Measurements from ENCODE around the gene KDM4C.
"Not testable (repeated sequence)": the region's sequence is repeated elsewhere in the genome, so short reads cannot be mapped to it uniquely, and the experiment has no call there.

Gene KDM4C

GRCh38 chr9:6941501-6941900, 183.7 kb downstream of the KDM4C start:
- DNase-seq = no peak

DNA sequence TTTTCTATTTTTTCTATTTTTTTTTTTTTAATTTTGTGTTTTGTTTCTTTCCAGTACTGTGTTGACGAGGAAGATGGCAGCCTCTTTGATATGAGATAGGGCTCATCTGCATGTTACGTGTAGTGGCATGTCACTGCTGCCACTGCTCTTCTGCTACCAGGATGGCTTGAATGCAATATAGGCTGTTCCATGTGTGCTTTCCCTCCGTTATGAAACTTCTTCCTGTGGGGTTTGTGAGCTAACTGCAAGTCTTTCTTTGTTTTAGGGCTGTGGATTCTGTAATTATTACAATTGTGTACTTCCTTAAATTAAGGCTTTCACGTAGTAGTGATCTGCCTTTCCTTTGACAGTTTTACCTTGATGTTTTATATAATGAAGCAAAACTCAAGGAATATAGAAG, 184.6 kb downstream of the KDM4C start:
- no peak for DNase-seq

GRCh38 chr9:6943293-6943692, 185.5 kb downstream of the KDM4C start:
- DNase-seq = no peak

DNA sequence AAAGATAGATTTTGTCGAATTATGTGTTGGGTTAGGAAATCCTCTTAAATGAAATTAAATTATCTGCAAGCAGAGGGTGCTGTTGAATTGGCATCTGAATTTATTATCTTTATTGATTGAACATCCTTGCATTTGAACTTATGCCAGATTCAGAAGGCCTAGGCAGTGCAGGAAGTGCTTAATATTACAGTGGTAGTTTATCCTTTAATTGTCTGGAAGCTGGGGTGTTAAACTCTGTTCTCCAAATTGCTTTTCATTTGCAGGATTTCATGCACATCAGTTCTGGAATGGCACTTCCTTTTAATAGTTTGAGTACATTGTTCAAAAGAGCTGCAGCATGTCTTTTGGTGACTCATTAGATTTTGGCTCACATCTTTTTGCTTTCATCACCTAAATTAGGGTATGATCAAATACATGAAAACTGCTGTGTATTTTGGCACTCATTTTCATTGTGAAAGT, 186.3 kb downstream of the KDM4C start:
- no peak for DNase-seq

DNA sequence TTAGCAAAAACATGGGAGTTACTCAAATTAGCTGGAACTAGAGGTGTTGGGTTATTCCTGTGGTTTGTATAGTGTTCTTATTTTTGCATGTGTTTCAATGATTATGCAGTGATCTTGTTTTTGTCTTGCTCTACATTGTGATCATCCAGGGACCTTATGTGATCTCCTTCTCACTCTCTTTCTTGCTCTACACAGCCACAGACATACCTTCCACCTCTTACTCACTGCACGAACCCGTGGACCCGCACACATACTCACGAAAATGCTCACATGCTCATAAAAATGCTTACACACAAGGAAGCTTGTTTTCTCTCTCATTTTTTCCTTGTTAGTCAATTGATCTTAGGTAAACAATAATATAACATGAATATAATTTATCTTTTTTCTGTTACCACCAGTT, 187.1 kb downstream of the KDM4C start:
- no peak for DNase-seq

DNA sequence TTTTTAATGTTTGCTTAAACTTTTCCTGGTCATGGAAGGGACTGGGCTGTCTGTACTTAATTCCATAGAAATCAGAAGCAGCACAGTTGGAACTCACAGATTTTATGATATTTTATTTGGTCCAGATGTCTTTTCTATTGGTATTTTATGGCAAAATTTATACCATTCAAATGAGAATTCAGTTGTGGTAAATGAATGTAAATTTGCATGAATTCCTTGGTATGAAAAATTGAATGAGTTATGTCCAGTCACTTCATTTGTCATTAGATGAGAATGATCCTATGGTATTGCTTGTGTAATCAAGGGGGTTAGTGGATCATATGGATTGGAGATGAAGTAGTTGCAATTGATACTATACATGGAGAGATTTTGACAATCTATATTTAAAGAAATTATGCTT, 188.0 kb downstream of the KDM4C start:
- DNase-seq = no peak

- DNase-seq = no peak
These were observed 188.9 kb downstream of the KDM4C start for GRCh38 chr9:6946583-6947166.

- DNase-seq = not testable (repeated sequence)
These were observed 191.1 kb downstream of the KDM4C start for GRCh38 chr9:6948921-6949320.

DNA sequence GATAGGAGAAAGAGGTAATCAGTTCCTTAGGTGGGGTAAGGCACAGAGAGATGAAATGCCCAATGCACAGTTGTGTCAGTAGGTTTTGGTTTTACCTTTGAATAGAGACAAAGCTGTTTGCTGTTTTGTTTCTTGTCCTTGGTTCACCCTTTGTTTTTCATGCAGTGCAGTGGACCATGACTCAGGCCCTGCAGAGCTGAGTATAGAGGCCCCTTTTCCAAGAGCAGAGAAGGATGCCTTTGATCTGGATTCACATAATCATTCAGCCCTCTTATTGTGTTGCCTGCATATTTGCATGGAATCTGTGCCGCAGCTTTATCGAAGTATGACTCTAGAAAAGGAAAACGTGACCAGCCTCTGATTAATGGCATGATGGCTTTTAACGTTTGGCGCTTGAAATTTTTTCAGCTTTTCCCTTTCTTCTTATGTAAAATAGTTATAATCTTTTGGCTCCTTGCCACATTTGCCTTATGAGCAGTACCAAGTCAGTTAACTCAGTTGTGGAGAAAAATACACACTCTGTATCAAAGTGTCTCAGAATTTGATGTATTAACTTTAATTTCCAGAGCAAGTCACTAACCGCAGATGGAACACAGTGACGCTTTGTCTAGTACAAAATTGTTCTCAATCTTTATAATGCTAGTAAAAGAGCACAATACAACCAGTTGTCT, 197.6 kb downstream of the KDM4C start:
- DNase-seq = no peak

GRCh38 chr9:6956879-6957278, 199.1 kb downstream of the KDM4C start:
- DNase-seq = no peak

GRCh38 chr9:6959270-6960000, 201.7 kb downstream of the KDM4C start:
- DNase-seq = no peak

DNA sequence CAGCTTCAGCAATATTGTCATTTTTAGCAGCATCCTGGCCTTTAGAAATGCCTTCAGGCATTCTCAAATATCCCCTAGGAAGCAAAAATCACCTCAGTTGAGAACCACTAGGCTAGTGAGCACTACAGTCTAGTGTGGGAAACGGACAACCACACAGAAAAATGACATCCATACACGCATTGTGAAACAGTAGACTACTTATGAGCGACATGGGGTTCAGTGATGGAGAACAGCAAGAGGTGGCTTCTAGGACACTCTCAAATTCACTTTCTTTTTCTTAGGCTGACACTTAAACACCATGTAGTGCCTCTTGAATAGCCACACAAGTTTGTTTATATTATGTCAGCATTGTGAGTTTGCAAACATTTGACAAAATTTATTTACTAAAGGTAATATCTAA, 203.0 kb downstream of the KDM4C start:
- no peak for DNase-seq

GRCh38 chr9:6961845-6962522, 204.2 kb downstream of the KDM4C start:
- DNase-seq = no peak

DNA sequence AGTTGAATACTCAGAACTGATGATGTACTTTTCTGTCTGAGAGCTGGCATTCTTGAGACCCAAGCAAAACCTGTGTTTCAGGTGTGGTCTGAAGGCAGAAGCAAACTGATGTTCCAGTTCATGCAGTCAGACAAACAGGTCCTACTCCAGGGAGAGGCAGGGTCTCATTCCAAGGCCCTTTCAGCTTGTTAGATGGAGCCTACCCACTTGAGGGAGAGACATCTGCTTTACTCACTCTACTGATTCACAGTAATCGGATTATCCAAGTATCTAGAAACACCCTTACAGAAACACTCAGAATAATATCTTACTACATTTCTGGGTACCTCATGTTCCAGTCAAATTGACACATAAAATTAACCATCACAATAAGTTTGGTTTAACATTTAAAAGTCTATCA, 207.8 kb downstream of the KDM4C start:
- no peak for DNase-seq

DNA sequence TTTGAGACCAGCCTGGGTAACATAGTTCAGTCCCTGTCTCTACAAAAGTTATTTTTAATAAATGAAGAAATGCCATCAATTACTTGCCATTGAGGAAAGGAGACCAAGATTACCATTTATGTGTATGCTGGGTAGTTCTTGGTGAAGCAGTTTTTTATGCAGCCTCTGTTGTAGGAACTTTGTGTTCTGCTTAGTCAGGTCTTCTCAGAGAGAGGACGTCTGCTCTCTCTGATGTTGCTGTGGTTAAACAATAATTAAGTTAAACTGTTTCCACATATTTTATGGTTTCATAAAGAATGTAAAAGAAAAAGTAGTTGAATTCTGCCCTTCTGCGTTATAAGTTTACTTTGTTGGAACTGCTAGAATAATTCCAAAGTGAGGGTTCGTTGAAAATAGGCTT, 210.5 kb downstream of the KDM4C start:
- DNase-seq = no peak

- no peak for DNase-seq
These were observed 212.0 kb downstream of the KDM4C start for GRCh38 chr9:6969805-6970204.

DNA sequence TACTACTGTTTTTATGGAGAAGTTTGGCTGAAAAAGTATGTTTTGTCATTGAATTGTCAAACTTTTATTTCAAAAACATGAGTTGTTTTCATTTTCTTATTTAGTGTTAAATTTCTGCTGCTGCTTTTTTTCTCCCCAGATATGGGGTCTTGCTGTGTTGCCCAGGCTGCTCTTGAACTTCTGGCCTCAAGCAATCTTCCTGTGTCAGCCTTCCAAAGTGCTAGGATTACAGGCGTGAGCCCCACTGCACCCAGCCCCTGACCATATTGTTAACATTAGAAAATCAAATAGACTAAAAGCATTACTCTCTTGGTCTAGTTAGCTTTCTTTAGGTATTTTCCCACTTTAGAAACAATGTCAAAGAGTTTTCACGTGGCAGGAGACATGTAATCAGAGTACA, 215.3 kb downstream of the KDM4C start:
- DNase-seq = no peak

DNA sequence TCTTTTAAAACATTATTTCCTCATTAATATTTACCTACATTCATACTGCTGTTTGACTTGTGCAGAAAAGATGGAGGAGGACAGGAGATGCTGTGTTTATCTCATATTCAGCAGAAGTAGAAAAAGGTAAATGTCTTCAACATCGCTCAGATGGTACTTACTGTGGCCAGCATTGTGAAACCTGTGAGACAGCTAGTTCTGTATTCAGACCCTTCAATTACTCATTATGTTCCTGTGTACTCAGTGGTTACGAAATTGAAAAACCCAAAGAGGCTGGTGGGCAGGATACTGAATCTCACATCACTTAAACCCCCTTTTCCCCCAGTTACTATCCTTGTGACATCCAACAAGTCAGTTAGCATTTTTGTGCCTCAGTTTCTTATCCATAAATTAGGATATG, 216.0 kb downstream of the KDM4C start:
- no peak for DNase-seq

DNA sequence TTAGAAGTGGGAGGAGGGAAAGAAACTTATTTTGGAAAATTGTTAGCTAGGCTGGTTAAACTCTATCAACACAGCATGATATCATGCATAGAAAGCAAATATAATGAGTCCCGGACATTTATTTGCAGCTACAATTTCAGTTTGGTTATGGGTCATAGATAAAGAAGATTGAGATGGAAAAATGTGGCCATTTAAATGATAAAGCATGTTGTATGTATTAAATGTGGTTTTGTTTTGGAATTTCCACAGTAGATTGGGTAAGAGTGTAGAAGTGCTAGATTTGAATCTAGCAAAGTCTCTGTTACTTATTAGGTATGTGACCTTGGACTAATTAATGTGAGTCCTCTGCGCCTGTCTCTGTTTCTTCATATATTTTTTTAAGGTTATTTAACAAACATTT, 217.4 kb downstream of the KDM4C start:
- DNase-seq = no peak

DNA sequence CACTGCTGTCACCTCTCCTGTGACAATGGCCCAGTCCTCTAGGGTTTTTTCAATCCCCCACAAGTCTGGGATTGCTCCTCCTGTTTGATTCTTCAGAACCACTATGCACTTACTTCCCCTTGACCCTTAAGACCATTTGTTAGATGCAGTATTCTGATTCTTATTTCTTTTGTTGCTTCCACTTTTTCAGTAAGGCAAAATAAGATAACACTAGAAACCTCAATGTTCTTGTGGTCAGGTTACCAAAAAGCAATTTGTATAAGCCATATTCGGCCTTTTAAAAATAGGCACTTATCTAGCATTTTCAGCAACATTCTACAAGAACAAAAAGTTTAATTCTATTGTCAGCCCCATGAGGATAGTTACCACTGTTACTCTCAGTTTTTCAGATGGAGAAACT, 220.0 kb downstream of the KDM4C start:
- no peak for DNase-seq

DNA sequence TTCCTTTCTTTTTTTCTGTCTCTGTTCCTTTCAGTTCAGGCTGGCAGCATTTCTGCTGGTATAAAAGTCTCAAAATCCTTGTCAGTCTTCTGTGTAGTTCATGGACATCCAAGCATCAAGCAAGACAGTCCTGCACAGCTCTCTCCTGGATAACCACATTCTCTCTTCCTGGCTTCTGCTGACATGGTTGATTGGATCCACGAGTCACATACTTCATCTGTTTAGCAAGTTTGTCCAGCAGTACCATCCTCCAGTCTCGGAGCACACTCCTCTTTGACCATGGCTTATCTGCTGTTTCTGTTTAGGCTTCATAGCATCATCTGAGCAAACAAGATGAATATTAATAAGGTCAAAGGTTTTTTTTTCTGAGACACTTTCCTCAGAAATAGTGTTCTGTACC, 220.8 kb downstream of the KDM4C start:
- no peak for DNase-seq

DNA sequence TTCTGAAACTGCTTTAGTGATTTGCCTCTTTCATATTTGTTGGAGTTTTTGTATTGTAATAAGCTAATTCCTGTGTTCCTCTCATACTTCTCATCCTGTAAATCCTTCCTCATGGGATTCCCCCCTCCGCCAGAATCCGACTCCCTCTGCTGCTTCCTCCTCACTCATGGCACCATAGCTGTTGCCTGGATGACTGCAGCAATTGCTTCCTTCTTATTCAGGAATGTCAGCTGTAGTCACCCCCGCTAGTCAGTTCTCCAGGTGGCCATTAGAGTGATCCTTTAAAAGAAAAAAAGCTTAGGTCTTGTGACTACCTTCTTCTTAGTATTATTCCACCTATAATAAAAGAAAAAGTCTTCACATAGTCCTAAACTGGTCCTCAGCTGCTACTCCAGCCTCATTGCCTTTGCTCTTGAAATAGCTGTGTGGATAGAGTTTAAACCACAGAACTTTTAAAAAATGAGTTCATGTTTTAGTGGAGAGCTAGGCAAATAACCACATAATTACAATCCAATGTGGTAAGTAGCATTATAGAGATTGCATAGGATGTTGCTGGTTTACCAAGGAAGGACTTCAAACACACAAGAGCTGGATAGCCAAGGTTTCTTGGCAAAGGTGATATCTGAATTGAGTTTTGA, 227.3 kb downstream of the KDM4C start:
- DNase-seq = no peak

DNA sequence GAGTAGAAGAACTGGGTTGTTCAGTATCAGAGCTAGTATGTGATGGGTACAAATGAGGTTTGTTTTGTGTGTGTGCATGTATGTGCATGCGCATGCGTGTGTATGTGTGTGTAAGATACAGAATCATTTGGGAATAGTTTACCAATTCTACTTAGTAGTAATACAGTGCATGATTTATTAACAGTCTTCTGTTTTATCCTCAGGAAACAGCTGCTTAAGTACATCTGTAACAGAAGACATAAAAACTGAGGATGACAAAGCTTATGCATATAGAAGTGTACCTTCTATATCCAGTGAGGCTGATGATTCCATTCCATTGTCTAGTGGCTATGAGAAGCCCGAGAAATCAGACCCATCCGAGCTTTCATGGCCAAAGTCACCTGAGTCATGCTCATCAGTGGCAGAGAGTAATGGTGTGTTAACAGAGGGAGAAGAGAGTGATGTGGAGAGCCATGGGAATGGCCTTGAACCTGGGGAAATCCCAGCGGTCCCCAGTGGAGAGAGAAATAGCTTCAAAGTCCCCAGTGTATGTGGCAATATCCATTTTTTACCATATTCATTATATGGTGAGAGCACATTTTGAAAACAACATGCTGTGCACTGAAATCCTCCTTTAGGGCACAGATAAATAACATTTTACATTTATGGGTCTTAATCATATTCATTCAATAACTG, 228.5 kb downstream of the KDM4C start:
- no peak for DNase-seq

All from stimulated activated CD4-positive, alpha-beta T cell treated with anti-CD3 and anti-CD28 coated beads, Interleukin-4, amount 100 ng/mL, for 4 hours (primary cell).